Measurements from ENCODE around the gene PDZD2.
"Not testable (repeated sequence)": the region's sequence is repeated elsewhere in the genome, so short reads cannot be mapped to it uniquely, and the experiment has no call there.

Gene PDZD2

GRCh38 chr5:31698673-31699072 lies 59.7 kb downstream of the PDZD2 start:
- DNase-seq, result no peak

DNA sequence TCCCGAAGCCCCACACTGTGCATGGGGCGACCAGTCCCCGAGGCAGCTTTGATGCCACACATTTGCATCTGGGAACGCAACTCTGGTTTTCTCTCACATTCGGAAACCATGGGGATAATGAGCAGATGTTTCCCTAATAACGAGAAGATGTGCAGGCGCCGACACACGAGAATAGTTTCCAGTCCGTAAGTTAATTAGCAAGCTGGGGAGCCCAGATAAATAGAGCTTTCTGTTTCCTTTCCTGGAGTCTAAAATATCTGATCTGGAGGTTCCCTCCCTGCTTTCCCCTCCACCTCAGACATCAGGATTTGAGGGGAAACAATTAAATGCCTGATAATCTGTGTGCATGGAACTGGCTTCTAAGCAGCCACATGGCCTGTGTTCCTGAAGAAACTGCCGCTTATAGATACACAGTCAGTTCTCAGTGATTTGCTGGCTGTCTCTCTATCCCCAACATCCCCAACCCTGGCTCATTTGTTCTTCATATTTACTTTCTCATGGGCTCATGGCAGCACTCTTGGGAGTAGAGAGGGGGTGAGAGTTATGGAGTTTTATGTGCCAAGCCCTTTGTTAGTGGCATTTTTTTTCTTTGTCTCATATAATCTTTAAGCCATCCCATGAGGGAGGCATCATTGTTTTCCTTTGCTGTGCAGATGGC lies 62.8 kb downstream of the PDZD2 start:
- no peak for DNase-seq

DNA sequence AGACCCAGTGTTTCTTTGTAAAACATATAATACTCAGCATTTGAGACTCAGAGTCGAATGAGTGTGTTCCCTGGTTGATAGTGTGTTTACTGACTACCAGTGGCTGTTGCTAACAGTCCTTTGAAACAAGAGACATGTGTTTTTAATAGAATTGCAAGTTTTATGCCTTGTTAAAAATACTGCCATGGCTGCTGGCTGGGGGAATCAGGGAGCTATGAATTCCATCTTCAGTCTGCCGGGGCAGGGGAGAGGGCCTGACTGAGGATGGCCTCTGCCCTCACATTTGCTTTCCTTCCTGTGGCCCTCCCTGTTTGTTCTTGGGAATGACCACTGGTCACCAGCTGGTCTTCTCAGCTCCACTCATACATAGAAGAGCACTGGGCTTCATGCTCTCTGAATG lies 63.8 kb downstream of the PDZD2 start:
- no peak for DNase-seq

- no peak for DNase-seq
Measured at GRCh38 chr5:31703757-31704156, 64.8 kb downstream of the PDZD2 start.

DNA sequence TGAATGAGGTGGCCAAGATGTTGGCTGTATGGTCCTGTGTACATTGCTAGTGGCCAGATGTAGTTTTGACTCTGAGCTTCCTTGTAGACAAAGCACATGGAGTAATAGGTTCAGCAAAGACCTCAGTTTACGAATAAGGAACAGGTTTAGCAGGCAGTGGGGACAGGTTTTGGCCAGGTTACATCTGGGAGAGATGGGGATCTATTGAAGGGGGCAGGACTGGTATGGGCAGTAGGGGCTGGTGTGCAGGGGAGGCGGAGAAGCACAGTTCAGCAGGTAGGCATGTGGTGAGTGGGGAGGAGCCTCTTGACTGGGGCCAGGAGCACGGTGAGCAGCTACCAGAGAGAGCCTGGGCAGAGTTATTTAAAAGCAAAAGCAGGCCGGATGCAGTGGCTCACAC lies 67.3 kb downstream of the PDZD2 start:
- no peak for DNase-seq

DNA sequence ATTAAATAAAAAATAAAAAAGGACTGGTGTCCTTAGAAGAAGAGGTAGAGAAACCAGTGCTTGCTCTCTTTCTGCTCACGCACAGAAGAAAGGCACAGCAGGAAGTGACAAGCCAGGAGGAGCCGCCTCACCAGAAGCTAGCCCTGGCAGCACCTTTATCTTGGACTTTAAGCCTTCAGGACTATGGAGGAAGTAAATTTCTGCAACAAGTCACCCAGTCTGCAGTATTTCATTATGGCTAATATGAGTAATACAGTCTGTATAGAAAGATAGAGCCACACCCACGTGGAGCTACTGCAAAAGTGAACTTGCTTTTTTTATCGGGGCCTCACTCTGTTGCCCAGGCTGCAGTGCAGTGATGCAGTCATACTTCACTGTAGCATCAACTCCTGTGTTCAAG lies 68.4 kb downstream of the PDZD2 start:
- no peak for DNase-seq

DNA sequence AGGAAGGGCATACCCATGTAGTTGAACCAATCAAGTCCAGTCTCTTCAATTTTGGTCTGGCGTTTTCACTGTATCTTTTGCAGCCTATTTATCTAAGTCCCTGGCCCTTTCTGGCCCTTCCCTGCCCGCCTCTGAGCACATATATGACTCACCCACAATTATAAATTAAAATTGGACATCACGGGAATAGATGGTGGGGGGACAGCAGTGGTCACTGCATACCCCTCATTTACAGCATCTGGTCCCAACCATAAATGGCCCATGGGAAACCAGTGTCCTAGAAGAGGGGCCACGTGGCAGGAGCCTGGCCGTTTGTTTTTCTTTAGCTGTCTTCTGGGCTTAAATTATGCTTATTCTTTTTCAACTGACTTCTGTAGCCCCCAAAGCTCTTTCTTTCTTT lies 69.2 kb downstream of the PDZD2 start:
- no peak for DNase-seq

DNA sequence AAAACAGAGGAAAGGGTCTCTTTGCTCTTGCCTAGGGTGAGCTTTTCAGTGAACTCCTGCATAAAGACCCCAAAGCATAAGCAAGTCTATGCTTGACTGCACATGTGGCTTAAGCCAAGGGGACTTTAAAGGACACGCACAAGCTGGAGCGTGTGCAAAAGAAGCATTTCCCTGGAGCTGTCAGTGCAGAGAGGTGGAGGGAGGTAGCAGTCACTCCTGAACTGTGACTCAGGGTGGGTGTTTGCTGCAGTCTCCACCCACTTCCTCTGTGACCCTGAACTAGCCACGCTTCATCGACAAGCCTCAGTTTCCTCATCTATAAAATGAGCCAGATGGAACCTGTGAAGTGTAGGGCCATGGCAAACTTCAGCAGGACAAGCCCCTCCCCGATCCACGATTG lies 72.4 kb downstream of the PDZD2 start:
- no peak for DNase-seq

DNA sequence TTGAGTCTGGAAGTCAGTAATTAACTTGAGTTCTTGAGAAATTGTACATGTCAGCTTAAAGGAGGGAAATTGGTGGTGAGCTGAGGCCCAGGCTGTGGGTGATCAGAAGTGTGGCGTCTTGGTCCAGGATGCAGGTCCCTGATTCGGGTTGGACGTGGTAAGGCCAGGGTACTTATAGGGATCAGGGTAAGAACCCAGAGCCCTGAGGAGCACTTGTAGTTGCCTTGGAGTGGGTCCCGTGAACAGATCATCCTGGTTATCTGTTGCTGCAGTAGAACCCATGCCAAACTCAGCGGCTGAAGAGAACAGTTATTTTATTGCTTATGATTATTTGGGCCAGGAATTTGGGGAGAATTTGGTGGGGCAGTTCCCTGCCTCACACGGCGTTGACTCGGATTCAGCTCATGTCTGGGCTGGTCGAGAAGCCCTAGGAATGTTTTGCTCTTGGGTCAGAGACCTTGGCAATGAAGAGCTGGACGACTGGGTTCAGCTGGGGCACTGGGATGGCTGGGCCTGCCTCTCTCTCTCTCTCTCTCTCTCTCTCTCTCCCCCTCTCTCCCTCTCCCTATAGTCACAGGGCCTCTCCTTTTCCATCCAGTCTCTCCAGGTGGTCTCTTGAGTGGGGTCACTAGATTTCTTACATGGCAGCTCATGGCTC lies 73.1 kb downstream of the PDZD2 start:
- DNase-seq, result no peak

DNA sequence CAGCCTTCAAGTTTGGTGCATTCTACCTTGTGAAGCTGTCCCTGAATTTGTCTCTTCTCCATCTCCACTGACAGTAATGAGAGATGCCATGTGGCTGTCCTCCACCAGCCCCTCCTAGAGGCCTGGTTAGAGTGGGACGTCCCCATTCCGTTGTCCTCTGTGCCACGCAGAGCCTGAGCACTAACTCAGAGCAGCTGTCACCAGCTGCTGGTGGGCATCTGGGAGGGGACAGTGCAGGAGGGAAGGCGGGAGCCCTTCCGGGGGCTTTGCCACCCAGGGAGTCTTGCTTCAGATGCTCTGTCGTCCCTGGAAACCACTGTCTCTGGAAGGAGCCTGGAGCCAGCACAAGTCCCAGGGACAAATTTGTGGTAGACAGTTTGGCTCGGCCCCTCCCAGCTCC lies 78.6 kb downstream of the PDZD2 start:
- DNase-seq, result no peak

DNA sequence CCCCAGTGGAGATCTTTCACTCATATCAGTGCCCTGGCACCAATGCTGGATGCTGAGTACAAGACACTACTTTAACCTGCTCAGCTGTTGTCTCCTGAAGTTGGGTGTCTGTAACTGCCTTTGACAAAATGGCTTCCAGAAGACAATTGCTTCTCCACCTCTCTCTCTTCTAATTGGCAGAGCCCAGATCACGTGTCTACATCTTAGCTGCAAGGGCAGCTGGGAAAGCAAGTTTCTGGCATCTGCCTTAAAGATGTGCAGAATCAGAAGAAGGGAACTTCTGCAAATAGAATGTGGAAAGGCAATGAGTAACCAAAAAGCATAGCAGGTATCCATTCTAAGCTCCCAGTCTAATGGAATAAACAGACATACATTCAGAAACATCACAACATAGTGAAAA lies 81.1 kb downstream of the PDZD2 start:
- DNase-seq, result no peak

GRCh38 chr5:31720811-31721345 lies 81.9 kb downstream of the PDZD2 start:
- no peak for DNase-seq

- no peak for DNase-seq
Measured at GRCh38 chr5:31722111-31722510, 83.2 kb downstream of the PDZD2 start.

GRCh38 chr5:31725996-31726395 lies 87.1 kb downstream of the PDZD2 start:
- DNase-seq, result no peak

GRCh38 chr5:31726952-31727351 lies 88.0 kb downstream of the PDZD2 start:
- DNase-seq, result no peak

DNA sequence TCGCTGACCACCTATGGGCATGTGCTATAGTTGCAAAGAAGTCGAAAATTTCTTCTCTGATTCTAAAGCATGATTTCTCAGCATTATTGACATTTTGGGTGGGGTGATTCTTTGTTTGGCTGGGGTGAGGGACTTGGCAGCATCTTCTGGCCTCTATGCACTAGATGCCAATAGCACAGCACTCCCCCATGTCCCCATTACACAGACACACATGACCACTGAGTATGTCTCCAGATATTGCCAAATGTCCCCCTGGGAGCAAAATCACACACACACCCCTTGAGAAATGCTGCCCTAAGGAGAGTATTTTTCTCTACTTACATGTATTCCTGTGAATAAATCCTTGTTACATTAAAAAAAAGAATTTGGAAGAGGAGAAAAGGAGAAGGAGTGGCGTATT lies 89.1 kb downstream of the PDZD2 start:
- DNase-seq, result no peak

DNA sequence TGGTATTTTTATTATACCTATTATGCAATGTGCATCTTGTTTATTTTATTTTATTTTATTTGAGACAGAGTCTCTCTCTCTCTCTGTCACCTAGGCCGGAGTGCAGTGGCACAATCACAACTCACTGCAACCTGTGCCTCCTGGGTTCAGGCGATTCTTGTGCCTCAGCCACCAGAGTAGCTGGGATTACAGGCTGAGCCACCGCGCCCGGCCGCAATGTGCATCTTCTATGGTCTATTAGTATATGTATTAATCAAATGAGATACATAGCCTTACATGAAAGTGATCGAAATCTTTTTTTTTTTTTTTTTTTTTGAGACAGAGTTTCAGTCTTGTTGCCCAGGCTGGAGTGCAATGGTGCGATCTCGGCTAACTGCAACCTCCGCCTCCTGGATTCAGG lies 89.9 kb downstream of the PDZD2 start:
- DNase-seq, result not testable (repeated sequence)

- DNase-seq, result no peak
Measured at GRCh38 chr5:31730139-31730538, 91.2 kb downstream of the PDZD2 start.

DNA sequence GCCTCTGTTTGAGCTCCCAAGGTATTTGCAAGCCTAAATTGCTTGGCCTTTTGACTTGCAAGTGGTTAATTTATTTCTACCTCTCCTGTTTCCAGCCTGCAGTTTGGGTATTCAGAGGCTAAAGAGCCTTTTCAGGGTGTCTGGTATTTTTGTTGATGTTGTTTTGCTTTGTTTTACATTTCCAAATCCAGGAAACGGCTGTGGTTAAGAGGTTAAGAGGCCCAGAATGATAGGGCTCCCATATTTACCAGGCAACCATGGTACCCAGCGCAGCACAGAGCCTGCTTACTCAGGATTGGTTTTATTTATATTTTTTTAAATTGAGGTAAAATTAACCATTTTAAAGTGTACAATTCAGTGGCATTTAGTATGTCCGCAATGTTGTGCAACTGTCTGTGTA lies 92.1 kb downstream of the PDZD2 start:
- no peak for DNase-seq

GRCh38 chr5:31731710-31732301 lies 92.9 kb downstream of the PDZD2 start:
- no peak for DNase-seq

- not testable (repeated sequence) for DNase-seq
Measured at GRCh38 chr5:31732821-31733220, 93.9 kb downstream of the PDZD2 start.

DNA sequence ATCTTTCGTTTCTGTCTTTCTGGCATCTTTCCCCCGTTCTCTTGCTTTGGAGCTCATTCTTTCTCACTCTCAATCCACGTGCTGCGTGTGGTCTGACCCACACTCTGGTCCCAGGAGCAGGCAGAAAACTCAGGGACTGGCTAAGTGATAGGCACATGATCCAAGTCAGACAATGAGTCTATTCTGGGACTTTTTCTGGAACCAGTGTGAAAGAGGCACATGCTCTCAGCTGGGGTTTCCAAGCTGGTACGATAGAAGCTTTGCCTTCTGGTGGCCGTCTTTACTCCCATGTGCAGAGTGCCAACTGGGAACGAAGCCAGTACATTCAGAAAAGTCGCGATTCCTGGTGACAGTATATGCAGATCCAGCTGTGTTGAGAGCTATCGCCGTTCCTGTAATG lies 94.4 kb downstream of the PDZD2 start:
- DNase-seq, result no peak

DNA sequence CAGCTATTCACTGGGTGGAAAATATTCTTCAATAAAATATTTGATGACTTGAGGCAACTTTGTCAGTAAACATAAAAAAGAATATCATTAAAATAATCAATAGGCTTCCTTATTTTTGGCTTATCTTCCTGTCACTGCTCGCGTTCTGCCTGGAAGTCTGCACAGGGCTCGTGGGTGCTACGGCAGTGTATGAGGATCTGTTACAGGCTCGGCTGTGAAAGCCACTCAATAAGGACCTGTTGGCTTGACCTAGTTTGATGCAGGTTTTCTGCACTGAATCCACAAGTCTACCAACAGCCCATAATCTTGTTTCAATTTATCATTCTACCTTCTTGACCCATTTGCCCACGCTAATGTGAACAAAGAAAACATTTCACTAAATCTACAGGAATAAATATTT lies 97.2 kb downstream of the PDZD2 start:
- DNase-seq, result no peak

DNA sequence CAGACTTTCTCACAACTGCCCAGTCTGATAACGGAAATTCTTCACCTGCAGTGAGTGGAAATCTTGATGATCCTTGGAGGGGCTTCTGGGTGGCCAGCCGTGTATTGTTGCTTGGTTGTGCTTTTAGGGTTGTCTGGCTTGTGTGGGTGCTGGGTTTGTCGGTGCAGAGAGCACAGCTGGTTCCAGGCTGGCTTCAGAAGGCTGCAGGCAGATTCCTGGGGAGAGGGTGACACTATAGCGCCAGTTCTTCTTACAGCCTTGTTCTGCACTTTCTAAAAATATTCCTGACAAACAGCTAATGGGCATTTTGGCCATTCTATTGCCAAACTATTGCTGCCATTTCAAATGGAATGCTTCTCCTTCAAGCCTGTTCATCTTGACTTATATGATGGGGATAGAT lies 99.3 kb downstream of the PDZD2 start:
- DNase-seq, result no peak

Measured in CD4-positive, alpha-beta T cell treated with Interleukin-6 for 4 hours (primary cell).